Cardiac fibroblast (primary cell): ENCODE data around the gene BCAP29.
A peak's percentile ranks its signal among the peaks of the same experiment; 100 is the strongest.

Experiments used
- DNase-seq, 2 donors: peaks; one replicate each; pipeline versions ENCODE4 v3.0.0 to v3.0.0-alpha.2; 2010; ENCODE audit warnings: low read depth in 2 of 2
- H3K4me3 ChIP-seq, 2 donors: replicated peaks in 1 of 2; 1 replicate in 1 of 2; 2 replicates in 1 of 2; pipeline ENCODE4 v1.5.1; 2011; ENCODE audit warnings: low read depth in 2 of 2, low read length in 2 of 2, mild to moderate bottlenecking in 2 of 2, moderate library complexity in 1 of 2
- TF ChIP-seq, protein P1 (sequence below): IDR thresholded peaks from one replicate; pipeline ENCODE4 v1.5.1; 2011; ENCODE audit warnings: low read depth, mild to moderate bottlenecking, low read length, inconsistent platforms

The BCAP29 gene

DNA sequence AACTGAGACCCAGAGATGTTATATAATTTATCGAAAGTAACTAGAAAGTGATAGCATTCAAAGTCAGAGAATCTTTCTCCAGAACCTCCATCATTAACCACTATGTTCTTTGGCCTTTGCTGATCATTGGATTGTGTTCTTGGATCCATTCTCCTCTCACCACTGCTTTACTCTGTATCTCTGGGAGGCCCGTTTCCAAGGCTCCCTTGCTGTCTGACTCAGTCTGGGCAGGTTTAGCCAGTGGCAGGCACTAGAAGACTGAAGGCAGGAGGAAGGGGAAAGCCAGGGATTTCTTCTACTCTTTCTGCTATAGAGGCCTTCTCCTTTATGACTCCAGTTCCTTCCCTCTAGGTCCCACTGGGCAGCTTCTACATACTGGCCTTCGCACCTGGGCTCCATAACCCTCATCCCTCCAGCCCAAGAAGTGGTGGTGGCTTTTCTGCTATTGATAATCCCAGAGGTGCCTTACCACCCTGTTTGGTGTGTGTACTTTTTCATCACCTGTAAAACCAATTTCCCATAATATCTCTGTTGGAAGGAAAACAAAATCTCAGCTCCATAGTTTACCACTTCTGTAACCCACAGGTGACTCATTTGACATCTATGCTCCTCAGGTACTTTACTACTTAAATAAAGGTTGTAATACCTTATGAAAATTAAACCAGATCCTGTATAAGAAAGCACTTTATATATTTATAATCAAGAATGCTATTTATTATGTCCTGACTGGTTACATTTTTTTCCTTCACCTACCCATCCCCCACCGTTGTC is 36.0 kb downstream of the BCAP29 start:
- no peak for DNase-seq
- TF ChIP-seq, protein P1, sequence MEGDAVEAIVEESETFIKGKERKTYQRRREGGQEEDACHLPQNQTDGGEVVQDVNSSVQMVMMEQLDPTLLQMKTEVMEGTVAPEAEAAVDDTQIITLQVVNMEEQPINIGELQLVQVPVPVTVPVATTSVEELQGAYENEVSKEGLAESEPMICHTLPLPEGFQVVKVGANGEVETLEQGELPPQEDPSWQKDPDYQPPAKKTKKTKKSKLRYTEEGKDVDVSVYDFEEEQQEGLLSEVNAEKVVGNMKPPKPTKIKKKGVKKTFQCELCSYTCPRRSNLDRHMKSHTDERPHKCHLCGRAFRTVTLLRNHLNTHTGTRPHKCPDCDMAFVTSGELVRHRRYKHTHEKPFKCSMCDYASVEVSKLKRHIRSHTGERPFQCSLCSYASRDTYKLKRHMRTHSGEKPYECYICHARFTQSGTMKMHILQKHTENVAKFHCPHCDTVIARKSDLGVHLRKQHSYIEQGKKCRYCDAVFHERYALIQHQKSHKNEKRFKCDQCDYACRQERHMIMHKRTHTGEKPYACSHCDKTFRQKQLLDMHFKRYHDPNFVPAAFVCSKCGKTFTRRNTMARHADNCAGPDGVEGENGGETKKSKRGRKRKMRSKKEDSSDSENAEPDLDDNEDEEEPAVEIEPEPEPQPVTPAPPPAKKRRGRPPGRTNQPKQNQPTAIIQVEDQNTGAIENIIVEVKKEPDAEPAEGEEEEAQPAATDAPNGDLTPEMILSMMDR: no peak

DNA sequence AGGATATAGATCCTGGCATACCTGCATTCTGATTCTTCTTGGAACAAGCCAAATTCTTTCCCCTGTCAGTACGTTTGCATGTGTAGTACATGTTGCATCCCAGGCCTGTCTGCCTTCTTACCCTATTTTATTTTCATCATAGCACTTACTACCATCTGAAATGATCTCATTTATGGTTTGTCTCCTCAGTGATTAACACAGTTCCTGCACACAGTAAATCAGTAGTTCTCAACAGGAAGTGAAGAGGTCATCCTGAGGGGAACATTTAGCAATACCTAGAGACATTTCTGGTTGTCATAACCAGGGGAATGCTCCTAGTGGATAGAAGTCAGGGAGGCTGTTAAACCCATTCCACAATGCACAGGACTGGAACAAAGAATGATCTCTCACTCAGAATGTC is 42.4 kb downstream of the BCAP29 start:
- TF ChIP-seq, protein P1: no peak
- H3K4me3 ChIP-seq: no peak overlapping the region
- peak; percentile 80 to 85 for DNase-seq

More for the DNA sequence above, 36.0 kb downstream of the BCAP29 start:
- H3K4me3 ChIP-seq: no peak overlapping the region

DNA sequence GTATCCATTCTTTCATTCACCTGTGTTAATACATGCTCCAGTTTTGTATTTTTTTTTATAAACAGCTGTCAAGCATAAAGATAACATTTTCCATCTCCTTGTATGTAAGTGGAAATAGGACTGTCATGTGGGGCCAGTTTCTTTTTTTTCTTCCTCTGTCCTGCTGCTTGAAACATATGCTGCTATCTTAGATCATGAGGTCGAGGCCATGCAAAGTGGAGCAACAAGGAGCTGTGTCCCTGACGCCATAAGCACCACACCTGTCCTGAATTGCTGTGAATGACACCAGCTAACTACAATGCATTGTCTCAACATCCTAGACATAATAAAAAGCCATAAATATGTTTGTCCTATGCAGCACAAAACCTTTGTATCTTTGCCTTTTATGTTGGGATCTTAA is 42.8 kb downstream of the BCAP29 start:
- no peak overlapping the region for H3K4me3 ChIP-seq
- no peak for DNase-seq
- TF ChIP-seq, protein P1: no peak

DNA sequence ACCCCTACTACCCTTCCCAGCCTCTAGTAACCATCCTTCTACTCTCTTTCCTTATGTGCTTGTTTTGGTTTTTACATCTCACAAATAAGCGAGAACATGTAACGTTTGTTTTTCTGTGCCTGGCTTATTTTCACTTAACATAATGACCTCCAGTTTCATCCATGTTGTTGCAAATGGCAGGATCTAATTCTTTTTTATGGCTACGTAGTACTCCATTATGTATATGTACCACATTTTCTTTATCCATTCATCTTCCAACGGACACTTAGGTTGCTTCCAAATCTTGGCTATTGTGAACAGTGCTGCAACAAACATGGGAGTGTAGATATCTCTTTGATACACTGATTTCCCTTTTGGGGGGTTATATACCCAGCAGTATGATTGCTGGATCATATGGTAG is 47.0 kb downstream of the BCAP29 start:
- no peak overlapping the region for H3K4me3 ChIP-seq
- TF ChIP-seq, protein P1: no peak
- DNase-seq: no peak

DNA sequence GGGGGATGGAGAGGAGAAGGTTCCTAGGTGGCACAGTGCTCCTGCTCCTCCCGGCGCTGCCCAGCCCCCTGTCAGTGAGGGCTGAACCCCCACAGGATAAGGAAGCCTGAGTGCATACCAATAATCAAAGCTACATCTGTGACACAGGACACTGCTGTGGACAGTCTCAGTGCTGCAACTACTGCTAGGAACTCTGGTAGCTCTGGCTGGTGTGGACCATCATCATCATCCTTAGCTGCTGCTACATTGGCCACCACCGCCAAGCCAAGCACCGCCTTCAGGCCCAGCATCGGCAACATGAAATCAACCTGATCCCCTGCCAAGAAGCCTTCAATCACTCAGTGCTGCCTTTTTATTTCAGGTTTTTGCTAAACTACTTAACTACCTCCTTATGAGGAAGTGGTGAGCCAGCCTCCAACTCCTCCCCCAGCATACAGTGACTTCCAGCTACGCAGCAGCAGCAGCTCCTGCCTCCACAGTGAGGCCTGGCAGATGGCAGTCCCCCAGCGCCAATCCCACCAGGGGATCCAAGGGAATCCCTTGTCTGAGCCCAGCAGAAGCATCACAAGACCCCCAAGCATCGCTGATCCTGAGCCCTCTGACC is 48.5 kb downstream of the BCAP29 start:
- TF ChIP-seq, protein P1: no peak
- DNase-seq: no peak
- no peak overlapping the region for H3K4me3 ChIP-seq

DNA sequence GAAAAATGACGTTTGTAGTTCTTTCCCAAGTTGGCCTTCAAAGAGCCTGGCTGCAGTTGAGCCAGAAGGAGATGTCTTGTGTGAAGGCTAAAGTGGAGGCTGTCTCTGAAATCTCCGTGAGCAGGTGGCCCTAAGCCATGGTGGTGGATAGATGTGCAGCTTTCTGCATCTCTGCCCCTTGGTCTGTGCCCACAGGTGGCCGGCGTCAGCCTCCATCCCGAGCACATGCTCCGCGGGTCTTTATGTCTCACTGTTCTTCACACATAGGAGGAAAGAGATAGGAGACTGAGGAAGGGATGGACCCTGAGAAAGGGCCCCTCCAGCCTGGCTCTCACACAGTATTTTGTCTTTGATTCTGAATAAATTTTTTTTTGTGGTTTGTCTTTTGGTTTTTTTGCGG is 50.3 kb downstream of the BCAP29 start:
- TF ChIP-seq, protein P1: no peak
- no peak for DNase-seq
- H3K4me3 ChIP-seq: no peak overlapping the region
